GM19099 (cell line): Measurements from ENCODE around the gene OSCP1.

ENCODE experiments used
- POLR2A ChIP-seq: IDR thresholded peaks from 3 replicates; pipeline ENCODE4 v1.6.1; 2011; ENCODE audit warnings: low read depth; ENCODE audit not compliant: insufficient read length; ENCODE audit errors: extremely low read depth

OSCP1 gene

GRCh38 chr1:36433102-36433501 lies 17.1 kb downstream of the OSCP1 start:
- no peak for TF ChIP-seq POLR2A

- no peak for TF ChIP-seq POLR2A
These were observed 17.6 kb downstream of the OSCP1 start for GRCh38 chr1:36432616-36433015.

GRCh38 chr1:36425791-36426190 lies 24.5 kb downstream of the OSCP1 start:
- no peak for TF ChIP-seq POLR2A

GRCh38 chr1:36421649-36422048 lies 28.6 kb downstream of the OSCP1 start:
- no peak for TF ChIP-seq POLR2A

- TF ChIP-seq POLR2A = no peak
These were observed 29.4 kb downstream of the OSCP1 start for GRCh38 chr1:36420836-36421317.

- no peak for TF ChIP-seq POLR2A
These were observed 29.8 kb downstream of the OSCP1 start for GRCh38 chr1:36420409-36420808.

- no peak for TF ChIP-seq POLR2A
These were observed 30.7 kb downstream of the OSCP1 start for GRCh38 chr1:36419569-36419968.

- no peak for TF ChIP-seq POLR2A
These were observed 31.1 kb downstream of the OSCP1 start for GRCh38 chr1:36419140-36419539.

GRCh38 chr1:36417931-36418330 lies 32.3 kb downstream of the OSCP1 start:
- no peak for TF ChIP-seq POLR2A

- TF ChIP-seq POLR2A = no peak
These were observed 34.5 kb downstream of the OSCP1 start for GRCh38 chr1:36415661-36416326.

GRCh38 chr1:36414384-36414783 lies 35.9 kb downstream of the OSCP1 start:
- no peak for TF ChIP-seq POLR2A

GRCh38 chr1:36411674-36412648 lies 38.3 kb downstream of the OSCP1 start:
- no peak for TF ChIP-seq POLR2A

- no peak for TF ChIP-seq POLR2A
These were observed 41.8 kb downstream of the OSCP1 start for GRCh38 chr1:36408479-36408878.

GRCh38 chr1:36406440-36406839 lies 43.8 kb downstream of the OSCP1 start:
- TF ChIP-seq POLR2A = no peak

GRCh38 chr1:36402504-36402890 lies 47.8 kb downstream of the OSCP1 start:
- no peak for TF ChIP-seq POLR2A
